Body of pancreas (tissue), 4 donors: ENCODE measurements around the gene TYROBP.

Experiments
- POLR2A ChIP-seq, 3 donors: fragments of 450-650 bp; IDR thresholded peaks; one replicate each; pipeline ENCODE4 v1.6.1; 2016; ENCODE audit warnings: antibody characterized with exemption in 3 of 3, mild to moderate bottlenecking in 2 of 3
- TF ChIP-seq, protein P1 (sequence below), 7 experiments: fragments of 450-650 bp in 4 of 7; fragments of 200-600 bp in 3 of 7; sonication (generic) in 3 of 7; IDR thresholded peaks; one replicate each; pipeline ENCODE4 v1.5.1; 2016 to 2019; ENCODE audit warnings: antibody characterized with exemption in 7 of 7

DNA sequence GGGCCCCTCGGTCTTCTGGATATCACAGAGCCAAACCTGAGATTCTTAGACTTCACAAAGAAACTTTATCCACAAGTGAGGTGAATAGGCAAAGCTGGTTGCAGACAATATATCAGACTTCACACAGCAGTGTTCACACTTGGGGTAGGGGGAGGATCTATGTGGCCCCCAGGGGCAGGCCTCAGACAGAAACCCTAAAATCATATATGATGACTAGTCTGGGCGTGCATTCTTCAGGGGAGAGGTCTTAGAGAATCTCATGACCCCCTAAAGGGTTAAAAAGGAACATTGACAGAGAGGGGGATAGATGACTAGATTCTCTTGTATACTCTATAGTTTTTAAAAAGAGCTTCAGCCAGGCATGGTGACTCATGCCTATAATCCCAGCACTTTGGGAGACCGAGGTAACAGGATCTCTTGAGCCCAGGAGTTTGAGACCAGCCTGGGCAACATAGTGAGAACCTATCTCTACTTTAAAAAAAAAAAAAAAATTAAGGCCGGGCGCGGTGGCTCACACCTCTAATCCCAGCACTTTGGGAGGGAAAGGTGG, 2.8 kb downstream of the TYROBP start:
- TF ChIP-seq POLR2A (IDR thresholded peaks at IDR 0.05): no peak
- TF ChIP-seq, protein P1, sequence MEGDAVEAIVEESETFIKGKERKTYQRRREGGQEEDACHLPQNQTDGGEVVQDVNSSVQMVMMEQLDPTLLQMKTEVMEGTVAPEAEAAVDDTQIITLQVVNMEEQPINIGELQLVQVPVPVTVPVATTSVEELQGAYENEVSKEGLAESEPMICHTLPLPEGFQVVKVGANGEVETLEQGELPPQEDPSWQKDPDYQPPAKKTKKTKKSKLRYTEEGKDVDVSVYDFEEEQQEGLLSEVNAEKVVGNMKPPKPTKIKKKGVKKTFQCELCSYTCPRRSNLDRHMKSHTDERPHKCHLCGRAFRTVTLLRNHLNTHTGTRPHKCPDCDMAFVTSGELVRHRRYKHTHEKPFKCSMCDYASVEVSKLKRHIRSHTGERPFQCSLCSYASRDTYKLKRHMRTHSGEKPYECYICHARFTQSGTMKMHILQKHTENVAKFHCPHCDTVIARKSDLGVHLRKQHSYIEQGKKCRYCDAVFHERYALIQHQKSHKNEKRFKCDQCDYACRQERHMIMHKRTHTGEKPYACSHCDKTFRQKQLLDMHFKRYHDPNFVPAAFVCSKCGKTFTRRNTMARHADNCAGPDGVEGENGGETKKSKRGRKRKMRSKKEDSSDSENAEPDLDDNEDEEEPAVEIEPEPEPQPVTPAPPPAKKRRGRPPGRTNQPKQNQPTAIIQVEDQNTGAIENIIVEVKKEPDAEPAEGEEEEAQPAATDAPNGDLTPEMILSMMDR (IDR thresholded peaks at IDR 0.05): no peak
